HepG2 (cell line): ENCODE results near the gene CABLES2. TPM values are rescaled to one million over a fixed set of nuclear protein-coding genes. Genes with fewer than 3 reads are reported as not detected.

ENCODE experiments used
- FLYWCH1 ChIP-seq: sonication (generic); formaldehyde crosslinking; IDR thresholded peaks from 2 replicates; pipeline ENCODE4 v1.8.1; 2023; ENCODE audit warnings: mild to moderate bottlenecking, missing genetic modification reagents
- FOXA1 ChIP-seq, 2 experiments: fragments of 450-650 bp in 1 of 2; sonication (generic) in 1 of 2; formaldehyde crosslinking in 1 of 2; IDR thresholded peaks; 2 replicates each; pipeline versions ENCODE4 v1.4.0 to v1.6.1; 2016 to 2020; ENCODE audit warnings: missing genetic modification reagents in 1 of 2
- HIC2 ChIP-seq: sonication (generic); formaldehyde crosslinking; IDR thresholded peaks from 2 replicates; pipeline ENCODE4 v1.9.0; 2022; ENCODE audit warnings: low read depth, missing genetic modification reagents
- MIER3 ChIP-seq: IDR thresholded peaks from 2 replicates; pipeline ENCODE4 v1.6.1; 2016; ENCODE audit warnings: missing compliant biosample characterization, borderline replicate concordance
- MLLT10 ChIP-seq: sonication (generic); formaldehyde crosslinking; IDR thresholded peaks from 2 replicates; pipeline ENCODE4 v1.4.0; 2020; ENCODE audit warnings: missing genetic modification reagents
- MXI1 ChIP-seq: IDR thresholded peaks from 3 replicates; pipeline ENCODE4 v1.6.1; 2012; ENCODE audit warnings: low read depth, low read length, inconsistent platforms, borderline replicate concordance
- NFKB2 ChIP-seq: sonication (generic); formaldehyde crosslinking; IDR thresholded peaks from 2 replicates; pipeline ENCODE4 v1.4.0; 2020; ENCODE audit warnings: missing genetic modification reagents, borderline replicate concordance
- PRDM10 ChIP-seq: sonication (generic); formaldehyde crosslinking; IDR thresholded peaks from 2 replicates; pipeline ENCODE4 v1.4.0; 2020; ENCODE audit warnings: low read depth, missing genetic modification reagents
- SAP130 ChIP-seq: IDR thresholded peaks from 2 replicates; pipeline ENCODE4 v1.6.1; 2016; ENCODE audit warnings: low read depth
- SNAI1 ChIP-seq: sonication (generic); formaldehyde crosslinking; IDR thresholded peaks from 2 replicates; pipeline ENCODE4 v1.5.0; 2020; ENCODE audit warnings: mild to moderate bottlenecking, missing genetic modification reagents, borderline replicate concordance
- SOX6 ChIP-seq, 2 experiments: fragments of 450-650 bp in 1 of 2; sonication (generic) in 1 of 2; formaldehyde crosslinking in 1 of 2; IDR thresholded peaks; 2 replicates each; pipeline versions ENCODE4 v1.4.0 to v1.6.1; 2017 to 2020; ENCODE audit warnings: antibody characterized with exemption in 1 of 2, mild to moderate bottlenecking in 1 of 2, missing genetic modification reagents in 1 of 2
- TERF1 ChIP-seq: sonication (generic); formaldehyde crosslinking; IDR thresholded peaks from 2 replicates; pipeline ENCODE4 v1.8.0; 2022; ENCODE audit warnings: mild to moderate bottlenecking, missing genetic modification reagents, moderate library complexity
- ZNF18 ChIP-seq: sonication (generic); formaldehyde crosslinking; IDR thresholded peaks from 2 replicates; pipeline ENCODE4 v1.8.0; 2022; ENCODE audit warnings: mild to moderate bottlenecking, missing genetic modification reagents; ENCODE audit not compliant: insufficient replicate concordance
- ZNF24 ChIP-seq: fragments of 450-650 bp; IDR thresholded peaks from 2 replicates; pipeline ENCODE4 v1.6.1; 2017; ENCODE audit warnings: antibody characterized with exemption, mild to moderate bottlenecking
- ZNF329 ChIP-seq: sonication (generic); formaldehyde crosslinking; IDR thresholded peaks from 2 replicates; pipeline ENCODE4 v1.9.0; 2021; ENCODE audit warnings: low read depth, mild to moderate bottlenecking, missing genetic modification reagents
- ZNF354B ChIP-seq: sonication (generic); formaldehyde crosslinking; IDR thresholded peaks from 2 replicates; pipeline ENCODE4 v1.8.0; 2022; ENCODE audit warnings: mild to moderate bottlenecking, missing genetic modification reagents
- ZNF382 ChIP-seq: sonication (generic); formaldehyde crosslinking; IDR thresholded peaks from 2 replicates; pipeline ENCODE4 v1.5.0; 2020; ENCODE audit warnings: missing genetic modification reagents, mild to moderate bottlenecking, borderline replicate concordance
- ZNF644 ChIP-seq: IDR thresholded peaks from 2 replicates; pipeline ENCODE4 v1.6.1; 2016; ENCODE audit warnings: low read depth
- ZNF749 ChIP-seq: sonication (generic); formaldehyde crosslinking; IDR thresholded peaks from 2 replicates; pipeline ENCODE4 v1.8.0; 2022; ENCODE audit warnings: mild to moderate bottlenecking, missing genetic modification reagents, moderate library complexity, borderline replicate concordance
- ZNF766 ChIP-seq: sonication (generic); formaldehyde crosslinking; IDR thresholded peaks from 2 replicates; pipeline ENCODE4 v1.5.0; 2020; ENCODE audit warnings: missing genetic modification reagents, borderline replicate concordance
- polyA plus RNA-seq, 8 experiments: library from polyadenylated mRNA; depleted of rRNA in 3 of 8; stranded (reverse) in 7 of 8; unstranded in 1 of 8; fragments of >200 nt; fragmentation: Illumina TruSeq in 4 of 8; extraction: Trizol in 4 of 8; gene quantifications; 2 replicates each; pipeline versions ENCODE4 v1.2.1 to v1.2.3, GENCODE V29; 2011 to 2016; ENCODE audit warnings: low read depth in 4 of 8, missing spikeins in 1 of 8, mixed read lengths in 1 of 8; ENCODE audit not compliant: insufficient read depth in 1 of 8
- total RNA-seq, 5 experiments: library from RNA; depleted of rRNA; stranded (reverse); fragments of >200 nt; fragmentation: Illumina TruSeq; extraction: Trizol; gene quantifications; 2 replicates each; pipeline ENCODE4 v1.2.3, GENCODE V29; 2016; ENCODE audit warnings: low read depth in 1 of 5

The CABLES2 gene
- total and polyA plus RNA-seq, 2 of the 13 experiments (the other 11 are each of a cell fraction or from before 2014, with no cell fraction given), result 5.2 to 9.7 TPM

- TF ChIP-seq PRDM10 (CRISPR knock-in tag) (peak; percentile 91), FLYWCH1 (CRISPR knock-in tag) (no peak), ZNF24 (no peak), FOXA1 (IDR thresholded peaks at IDR 0.05) (no peak), FOXA1 (CRISPR knock-in tag; IDR thresholded peaks at IDR 0.05) (peak; percentile 75), SAP130 (CRISPR knock-in tag) (peak; percentile 90), HIC2 (CRISPR knock-in tag) (0 out of 2 replicates have a peak, but pooled peaks have one; percentile 55), ZNF354B (CRISPR knock-in tag) (no peak), MIER3 (peak; percentile 89), ZNF766 (no peak; the same call in 1 of the 2 replicates), SOX6 (IDR thresholded peaks at IDR 0.05) (no peak), SOX6 (CRISPR knock-in tag; IDR thresholded peaks at IDR 0.05) (peak; percentile 65; the same call in 1 of the 2 replicates), MXI1 (peak; percentile 75; the same call in 1 of the 3 replicates), ZNF329 (CRISPR knock-in tag) (no peak), ZNF749 (CRISPR knock-in tag) (no peak), NFKB2 (CRISPR knock-in tag) (peak; percentile 92; the same call in 1 of the 2 replicates), MLLT10 (no peak), ZNF382 (no peak), SNAI1 (no peak), TERF1 (CRISPR knock-in tag) (no peak), ZNF18 (CRISPR knock-in tag) (no peak), ZNF644 (CRISPR knock-in tag) (no peak)
These were observed 24.5 kb downstream of the CABLES2 start (continued) for GRCh38 chr20:62382306-62383198.
